Ishikawa (cell line): Measurements from ENCODE around the gene GZMH.

Experiments
- CEBPB ChIP-seq: IDR thresholded peaks from 2 replicates; pipeline ENCODE4 v1.6.1; 2012
- CREB1 ChIP-seq: IDR thresholded peaks from 2 replicates; pipeline ENCODE4 v1.6.1; 2012; ENCODE audit warnings: low read depth
- EGR1 ChIP-seq: IDR thresholded peaks from 2 replicates; pipeline ENCODE4 v1.6.1; 2012
- EP300 ChIP-seq: IDR thresholded peaks from 2 replicates; pipeline ENCODE4 v1.6.1; 2012; ENCODE audit warnings: borderline replicate concordance
- FOXM1 ChIP-seq: IDR thresholded peaks from 2 replicates; pipeline ENCODE4 v1.6.1; 2012; ENCODE audit warnings: low read depth, borderline replicate concordance
- NFIC ChIP-seq: IDR thresholded peaks from 2 replicates; pipeline ENCODE4 v1.6.1; 2012
- RAD21 ChIP-seq: IDR thresholded peaks from 2 replicates; pipeline ENCODE4 v1.6.1; 2012; ENCODE audit warnings: low read depth
- TAF1 ChIP-seq: IDR thresholded peaks from 2 replicates; pipeline ENCODE4 v1.6.1; 2012; ENCODE audit warnings: low read depth, mild to moderate bottlenecking
- TCF12 ChIP-seq: IDR thresholded peaks from 2 replicates; pipeline ENCODE4 v1.6.1; 2012; ENCODE audit warnings: low read depth
- TEAD4 ChIP-seq: IDR thresholded peaks from 2 replicates; pipeline ENCODE4 v1.6.1; 2012
- YY1 ChIP-seq: IDR thresholded peaks from 2 replicates; pipeline ENCODE4 v1.6.1; 2012; ENCODE audit warnings: low read depth
- ZBTB7A ChIP-seq: IDR thresholded peaks from 2 replicates; pipeline ENCODE4 v1.6.1; 2012; ENCODE audit warnings: low read depth
- TF ChIP-seq, protein P1 (sequence below): IDR thresholded peaks from 2 replicates; pipeline ENCODE4 v1.6.1; 2012
- TF ChIP-seq, protein P2 (sequence below): IDR thresholded peaks from 2 replicates; pipeline ENCODE4 v1.6.1; 2012
- TF ChIP-seq, protein P3 (sequence below): IDR thresholded peaks from 2 replicates; pipeline ENCODE4 v1.6.1; 2012; ENCODE audit warnings: low read depth, mild to moderate bottlenecking

GZMH gene, protein sequence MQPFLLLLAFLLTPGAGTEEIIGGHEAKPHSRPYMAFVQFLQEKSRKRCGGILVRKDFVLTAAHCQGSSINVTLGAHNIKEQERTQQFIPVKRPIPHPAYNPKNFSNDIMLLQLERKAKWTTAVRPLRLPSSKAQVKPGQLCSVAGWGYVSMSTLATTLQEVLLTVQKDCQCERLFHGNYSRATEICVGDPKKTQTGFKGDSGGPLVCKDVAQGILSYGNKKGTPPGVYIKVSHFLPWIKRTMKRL

DNA sequence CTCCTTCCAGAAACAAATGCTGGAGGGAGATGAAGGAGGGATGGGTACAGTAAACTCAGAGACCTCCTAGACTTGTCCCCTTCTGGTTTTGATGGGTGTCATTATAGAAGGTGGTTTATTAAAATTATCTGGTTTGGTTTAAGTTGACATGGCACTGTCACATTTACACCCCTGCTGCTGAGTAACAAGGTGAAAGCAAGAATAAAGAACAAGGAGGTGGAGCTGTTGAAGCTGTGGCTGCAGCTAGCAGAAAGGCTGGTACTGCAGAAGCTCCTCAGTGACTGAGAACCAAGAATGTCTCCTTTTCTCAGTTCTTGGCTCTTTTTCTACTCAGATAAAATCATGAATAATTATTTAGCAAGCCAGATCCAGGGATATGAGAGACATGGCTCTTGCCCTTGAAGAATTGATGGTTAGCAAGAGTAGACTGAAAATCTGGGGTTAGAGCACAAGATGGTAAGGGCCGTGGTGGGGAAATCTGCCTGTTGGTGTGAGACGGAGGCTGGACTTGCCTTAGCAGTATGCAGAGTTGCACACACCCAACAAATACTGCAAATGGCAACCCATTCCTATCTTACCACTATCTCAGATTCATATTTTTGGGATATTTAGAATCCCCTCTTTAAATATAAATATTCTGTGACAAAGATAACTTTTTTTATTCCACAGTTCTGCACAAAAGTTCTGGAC lies at the start of gene GZMH:
Gene GZMH (minus strand): TSS at position 31 of the 690 bp plus-strand sequence. CDS start 72 bp downstream, outside the sequence.
- TF ChIP-seq NFIC (no peak), FOXM1 (no peak), CEBPB (no peak), TAF1 (no peak), EP300 (no peak), TCF12 (no peak), EGR1 (no peak), CREB1 (no peak), RAD21 (no peak), ZBTB7A (no peak), YY1 (no peak), TEAD4 (no peak)
- TF ChIP-seq, protein P1, sequence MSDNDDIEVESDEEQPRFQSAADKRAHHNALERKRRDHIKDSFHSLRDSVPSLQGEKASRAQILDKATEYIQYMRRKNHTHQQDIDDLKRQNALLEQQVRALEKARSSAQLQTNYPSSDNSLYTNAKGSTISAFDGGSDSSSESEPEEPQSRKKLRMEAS: no peak
- TF ChIP-seq, protein P2, sequence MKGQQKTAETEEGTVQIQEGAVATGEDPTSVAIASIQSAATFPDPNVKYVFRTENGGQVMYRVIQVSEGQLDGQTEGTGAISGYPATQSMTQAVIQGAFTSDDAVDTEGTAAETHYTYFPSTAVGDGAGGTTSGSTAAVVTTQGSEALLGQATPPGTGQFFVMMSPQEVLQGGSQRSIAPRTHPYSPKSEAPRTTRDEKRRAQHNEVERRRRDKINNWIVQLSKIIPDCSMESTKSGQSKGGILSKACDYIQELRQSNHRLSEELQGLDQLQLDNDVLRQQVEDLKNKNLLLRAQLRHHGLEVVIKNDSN: no peak
- TF ChIP-seq, protein P3, sequence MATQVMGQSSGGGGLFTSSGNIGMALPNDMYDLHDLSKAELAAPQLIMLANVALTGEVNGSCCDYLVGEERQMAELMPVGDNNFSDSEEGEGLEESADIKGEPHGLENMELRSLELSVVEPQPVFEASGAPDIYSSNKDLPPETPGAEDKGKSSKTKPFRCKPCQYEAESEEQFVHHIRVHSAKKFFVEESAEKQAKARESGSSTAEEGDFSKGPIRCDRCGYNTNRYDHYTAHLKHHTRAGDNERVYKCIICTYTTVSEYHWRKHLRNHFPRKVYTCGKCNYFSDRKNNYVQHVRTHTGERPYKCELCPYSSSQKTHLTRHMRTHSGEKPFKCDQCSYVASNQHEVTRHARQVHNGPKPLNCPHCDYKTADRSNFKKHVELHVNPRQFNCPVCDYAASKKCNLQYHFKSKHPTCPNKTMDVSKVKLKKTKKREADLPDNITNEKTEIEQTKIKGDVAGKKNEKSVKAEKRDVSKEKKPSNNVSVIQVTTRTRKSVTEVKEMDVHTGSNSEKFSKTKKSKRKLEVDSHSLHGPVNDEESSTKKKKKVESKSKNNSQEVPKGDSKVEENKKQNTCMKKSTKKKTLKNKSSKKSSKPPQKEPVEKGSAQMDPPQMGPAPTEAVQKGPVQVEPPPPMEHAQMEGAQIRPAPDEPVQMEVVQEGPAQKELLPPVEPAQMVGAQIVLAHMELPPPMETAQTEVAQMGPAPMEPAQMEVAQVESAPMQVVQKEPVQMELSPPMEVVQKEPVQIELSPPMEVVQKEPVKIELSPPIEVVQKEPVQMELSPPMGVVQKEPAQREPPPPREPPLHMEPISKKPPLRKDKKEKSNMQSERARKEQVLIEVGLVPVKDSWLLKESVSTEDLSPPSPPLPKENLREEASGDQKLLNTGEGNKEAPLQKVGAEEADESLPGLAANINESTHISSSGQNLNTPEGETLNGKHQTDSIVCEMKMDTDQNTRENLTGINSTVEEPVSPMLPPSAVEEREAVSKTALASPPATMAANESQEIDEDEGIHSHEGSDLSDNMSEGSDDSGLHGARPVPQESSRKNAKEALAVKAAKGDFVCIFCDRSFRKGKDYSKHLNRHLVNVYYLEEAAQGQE: no peak

DNA sequence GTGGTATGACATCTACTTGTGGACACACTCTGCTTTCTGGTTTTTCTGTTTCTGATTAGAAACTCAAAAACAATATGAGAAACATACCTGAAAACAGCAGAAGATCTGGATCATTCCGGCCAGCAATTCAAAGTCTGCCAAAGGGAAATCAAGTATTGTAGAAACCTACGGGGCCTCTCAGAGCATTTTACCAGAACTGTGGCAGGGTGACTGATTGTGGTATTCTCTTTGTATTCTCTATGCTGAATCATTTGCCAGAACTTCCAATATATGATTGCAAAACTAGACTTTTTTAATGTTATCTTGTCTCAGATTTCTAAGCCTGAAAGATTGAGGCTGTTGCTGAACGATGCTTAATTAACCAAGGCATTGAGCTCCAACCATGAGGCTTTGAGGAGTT lies 30.4 kb upstream of the GZMH start:
- no peak for TF ChIP-seq TEAD4

DNA sequence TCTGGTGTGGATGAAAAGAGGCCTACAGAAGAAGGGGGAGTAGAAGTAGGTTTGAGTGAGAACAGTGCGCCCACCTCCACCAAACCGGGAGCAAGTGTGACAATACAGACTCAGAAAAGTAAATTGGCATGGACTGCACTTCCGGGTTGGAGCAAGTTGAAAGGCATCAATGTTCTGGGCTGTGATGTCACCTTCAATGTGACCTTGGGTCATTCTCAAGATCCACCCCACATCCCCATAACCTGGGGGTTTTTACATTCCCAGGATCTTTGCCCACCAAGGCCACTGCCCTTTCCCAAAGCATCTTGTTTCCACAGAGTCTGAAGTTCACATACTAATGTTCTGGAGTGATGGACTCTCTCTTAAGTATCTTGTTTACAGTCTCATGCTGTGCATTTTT lies 29.8 kb upstream of the GZMH start:
- TF ChIP-seq RAD21 (no peak), YY1 (no peak), EP300 (no peak), CEBPB (no peak), TAF1 (no peak), NFIC (no peak), FOXM1 (no peak)
- TF ChIP-seq, protein P3: no peak
- TF ChIP-seq, protein P1: no peak

DNA sequence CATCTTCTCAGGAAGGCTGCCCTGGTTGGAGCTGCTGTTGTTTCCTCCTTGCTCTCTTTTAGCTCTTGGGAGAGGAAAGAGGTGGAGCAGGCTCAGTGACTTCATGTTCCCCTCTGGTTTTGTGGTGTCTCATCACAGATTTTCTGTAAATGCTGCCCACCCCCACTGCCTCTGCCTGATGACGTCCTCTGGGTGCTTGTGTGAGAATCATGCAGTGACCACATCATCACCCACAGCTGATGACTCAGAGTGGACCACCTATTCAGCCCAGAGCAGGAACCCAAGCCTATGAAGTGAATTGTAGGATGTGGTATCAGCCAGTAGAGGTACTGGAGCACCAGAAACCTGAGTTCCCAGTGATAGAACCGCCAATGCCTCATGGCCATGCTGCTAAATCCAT lies 24.7 kb upstream of the GZMH start, which contains the start of gene GZMB:
Gene GZMB (minus strand): TSS at position 33 of the 400 bp plus-strand sequence. CDS start 30 bp downstream, at position 3.
- no peak for TF ChIP-seq YY1
- no peak for TF ChIP-seq ZBTB7A
- no peak for TF ChIP-seq EGR1
- no peak for TF ChIP-seq TAF1
- TF ChIP-seq TEAD4: no peak
- no peak for TF ChIP-seq TCF12
- TF ChIP-seq, protein P2: no peak
- TF ChIP-seq CEBPB: no peak
- no peak for TF ChIP-seq FOXM1
- TF ChIP-seq EP300: no peak
- no peak for TF ChIP-seq NFIC
- TF ChIP-seq, protein P1: no peak
- TF ChIP-seq, protein P3: no peak
- TF ChIP-seq RAD21: no peak
- no peak for TF ChIP-seq CREB1
